ENCODE data around the gene ZNF423.
"Not testable (repeated sequence)": the region's sequence is repeated elsewhere in the genome, so short reads cannot be mapped to it uniquely, and the experiment has no call there.

ZNF423 gene

DNA sequence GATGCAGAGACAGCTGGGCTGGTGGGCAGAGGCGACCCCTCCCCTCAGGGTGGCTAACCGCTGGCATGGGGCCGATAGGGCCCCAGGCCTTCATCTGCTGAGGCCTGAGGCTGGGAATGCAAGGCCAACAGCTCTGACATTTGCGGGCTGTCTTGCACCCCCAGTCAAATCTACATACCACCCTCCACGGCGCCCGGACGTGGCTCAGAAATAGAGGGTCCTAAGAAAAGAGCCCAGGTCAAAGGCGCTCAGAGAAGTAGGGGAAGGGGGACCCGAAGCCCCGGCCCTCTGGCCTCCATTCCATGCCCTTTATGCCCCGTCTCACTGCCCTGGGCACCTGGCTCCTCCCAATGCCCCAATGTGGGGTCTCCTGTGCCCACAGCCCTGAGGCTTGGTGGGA, 340.1 kb downstream of the ZNF423 start:
- no peak for DNase-seq

DNA sequence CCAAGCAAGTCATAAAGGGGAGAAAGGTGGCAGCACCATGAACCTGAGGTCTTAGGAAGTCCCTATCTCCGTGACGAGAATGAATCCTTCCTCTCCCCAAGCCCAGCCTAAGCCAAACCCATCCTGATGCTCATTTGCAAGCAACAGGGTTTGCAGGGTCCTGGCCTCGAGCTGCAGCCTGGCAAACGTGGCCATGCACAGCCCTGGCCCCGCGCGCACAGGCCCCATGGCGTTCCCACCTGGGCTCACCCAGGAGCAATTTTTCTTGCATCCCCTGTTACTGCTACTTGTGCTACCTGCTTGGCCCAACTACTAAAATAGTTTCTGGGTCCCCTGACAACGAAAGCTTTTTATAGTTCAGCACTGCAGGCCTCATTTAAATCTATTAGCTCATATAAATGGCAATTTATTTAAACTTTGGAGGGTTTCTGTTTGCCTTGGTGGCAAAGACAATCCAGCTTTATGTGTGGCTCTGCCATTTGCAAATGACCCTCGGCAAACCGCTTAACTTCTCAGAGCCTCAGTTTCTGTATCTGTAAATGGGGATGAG, 340.8 kb downstream of the ZNF423 start:
- no peak for DNase-seq

DNA sequence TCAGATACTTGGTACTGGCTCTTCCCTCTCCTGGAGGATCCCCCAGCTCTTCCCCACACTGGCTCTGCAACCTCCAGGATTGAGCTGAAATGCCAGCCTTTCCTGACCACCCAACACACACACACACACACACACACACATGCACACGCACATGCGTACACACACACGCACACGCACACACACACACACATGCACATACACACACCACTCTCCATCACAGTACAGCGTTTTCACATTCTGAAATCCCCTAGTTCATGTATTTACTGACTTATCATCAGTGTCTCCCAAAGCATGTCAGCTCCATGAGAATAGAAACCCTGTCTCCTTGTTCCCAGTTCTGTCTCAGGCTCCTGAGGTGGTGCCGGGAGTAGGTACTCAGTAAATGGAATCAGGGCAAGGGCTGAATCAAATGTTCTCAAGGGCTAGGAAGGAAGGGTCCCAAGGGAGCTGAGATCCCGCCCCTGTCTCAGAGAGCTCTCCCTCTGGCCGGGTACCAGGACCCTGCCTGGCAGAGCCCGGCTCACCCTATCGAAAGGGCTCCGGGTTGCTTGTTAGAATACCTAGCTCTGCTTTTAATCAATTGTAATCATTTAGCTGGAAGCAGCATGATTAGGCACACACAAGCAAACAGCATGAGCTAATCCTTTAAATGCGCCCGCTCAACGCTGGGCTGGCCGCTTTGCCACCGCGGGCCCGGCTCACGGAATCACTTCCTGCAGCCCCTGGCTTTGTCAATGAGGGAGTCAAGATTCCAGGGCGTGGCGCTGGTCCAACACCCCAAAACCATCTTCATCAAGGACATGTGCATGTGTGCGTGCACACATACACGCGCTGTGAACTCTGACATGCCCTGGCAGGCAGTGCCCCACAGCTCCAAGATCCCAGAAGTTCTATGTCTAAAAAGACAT, 341.6 kb downstream of the ZNF423 start:
- no peak for DNase-seq

DNA sequence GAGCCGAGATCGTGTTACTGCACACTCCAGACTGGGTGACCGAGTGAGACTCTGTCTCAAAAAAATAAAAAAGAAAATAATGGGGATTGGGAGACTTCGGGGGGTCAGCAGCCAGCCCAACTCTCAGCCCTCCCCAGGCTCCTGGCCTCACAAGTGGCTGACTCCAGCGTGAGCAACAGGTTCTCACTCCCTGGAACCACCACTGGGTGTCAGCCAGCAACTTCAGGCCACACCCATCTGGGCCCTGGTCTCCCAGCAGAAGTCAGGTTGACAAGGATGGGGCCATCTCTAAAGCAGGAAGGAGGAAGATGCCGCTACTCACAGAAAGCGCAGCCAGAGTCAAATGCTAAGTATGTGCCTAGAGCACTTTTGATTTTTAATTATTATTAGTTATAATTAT, 342.9 kb downstream of the ZNF423 start:
- no peak for DNase-seq

DNA sequence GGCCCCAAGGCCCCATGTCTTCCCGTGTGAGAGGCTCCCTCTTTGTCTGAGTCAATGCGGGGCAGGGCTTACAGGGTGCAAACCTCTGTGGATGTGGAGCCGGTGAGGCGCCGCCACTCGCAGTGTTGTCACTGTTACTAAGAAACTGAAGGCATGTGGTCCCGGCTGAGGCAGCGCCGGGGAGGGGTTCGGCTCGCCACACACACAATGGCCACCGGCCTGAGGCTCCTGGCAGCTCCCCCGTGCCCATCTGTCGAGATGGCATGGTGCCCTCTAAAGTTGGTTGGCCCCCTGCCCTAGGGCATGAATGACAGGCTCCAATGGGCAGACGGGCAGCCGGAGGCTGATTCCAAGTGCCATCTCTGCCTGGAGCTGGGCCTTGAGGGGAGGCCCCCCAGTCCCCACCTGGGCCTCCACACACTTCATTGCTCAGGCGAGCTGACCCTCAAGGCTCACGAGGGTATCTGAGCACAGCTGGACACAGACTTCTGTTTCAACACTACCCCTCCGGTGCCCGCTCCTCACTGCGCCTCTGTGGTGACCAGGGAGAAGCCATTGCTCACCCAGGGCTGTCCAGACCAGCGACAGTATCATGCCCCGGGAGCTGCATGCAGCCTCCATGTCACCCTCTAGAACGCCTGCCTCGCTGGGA, 345.1 kb downstream of the ZNF423 start:
- DNase-seq = peak in 28 of 51 donors; percentile 6 to 74 (median 37)

DNA sequence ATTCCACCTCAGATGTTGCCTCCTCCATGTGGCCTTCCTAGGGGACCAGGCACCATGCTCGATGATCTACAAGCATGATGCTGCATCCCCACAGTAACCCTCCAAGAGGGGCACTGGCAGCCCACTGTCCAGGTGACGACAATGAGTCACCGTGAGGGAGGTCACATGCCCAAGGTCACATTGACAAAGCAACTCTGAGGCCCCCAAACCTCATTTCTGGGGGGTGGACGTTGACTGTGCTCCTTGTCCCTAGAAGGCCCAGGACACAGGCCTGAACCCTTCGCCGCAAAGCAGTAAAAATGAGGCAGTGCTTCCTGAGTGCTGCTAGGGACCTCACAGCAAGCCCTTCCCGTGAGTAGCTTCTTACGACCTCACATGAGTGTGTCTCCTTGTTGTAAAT, 345.8 kb downstream of the ZNF423 start:
- no peak for DNase-seq

DNA sequence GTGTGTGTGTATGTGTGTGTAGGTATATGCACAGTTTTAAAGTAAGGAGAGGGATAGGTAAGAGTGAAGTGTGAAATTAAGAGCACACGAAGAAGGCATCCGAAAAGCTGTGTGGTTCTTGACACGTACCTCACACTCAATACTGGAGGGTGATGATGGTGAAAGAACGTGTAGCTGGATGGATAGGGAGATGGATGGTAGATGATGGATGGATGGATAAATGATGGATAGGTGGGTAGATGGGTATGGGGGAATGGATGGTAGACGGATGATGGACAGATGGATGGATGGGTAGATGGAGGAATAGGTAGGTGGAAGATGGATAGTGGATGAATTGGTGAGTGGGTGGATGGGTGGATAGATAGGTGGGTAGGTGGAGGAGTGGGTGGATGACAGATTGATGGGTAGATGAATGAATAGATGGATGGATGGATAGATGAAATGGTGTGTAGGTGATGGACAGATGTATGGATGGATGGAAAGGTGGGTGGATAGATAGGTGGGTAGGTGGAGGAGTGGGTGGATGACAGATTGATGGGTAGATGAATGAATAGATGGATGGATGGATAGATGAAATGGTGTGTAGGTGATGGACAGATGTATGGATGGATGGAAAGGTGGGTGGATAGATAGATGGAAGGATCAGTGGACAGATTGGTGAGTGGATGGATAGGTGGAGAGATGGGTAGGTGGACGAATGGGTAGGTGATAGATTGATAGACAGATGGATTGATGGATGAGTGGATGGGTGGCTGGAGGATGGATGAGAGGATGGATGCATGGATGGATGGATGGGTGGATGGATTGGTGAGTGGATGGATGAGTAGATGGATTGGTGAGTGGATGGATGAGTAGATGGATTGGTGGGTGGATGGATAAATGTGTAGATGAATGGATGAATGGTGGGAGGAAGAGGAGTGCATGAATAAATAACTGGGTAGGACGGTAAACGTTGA, 349.6 kb downstream of the ZNF423 start:
- DNase-seq = not testable (repeated sequence)

DNA sequence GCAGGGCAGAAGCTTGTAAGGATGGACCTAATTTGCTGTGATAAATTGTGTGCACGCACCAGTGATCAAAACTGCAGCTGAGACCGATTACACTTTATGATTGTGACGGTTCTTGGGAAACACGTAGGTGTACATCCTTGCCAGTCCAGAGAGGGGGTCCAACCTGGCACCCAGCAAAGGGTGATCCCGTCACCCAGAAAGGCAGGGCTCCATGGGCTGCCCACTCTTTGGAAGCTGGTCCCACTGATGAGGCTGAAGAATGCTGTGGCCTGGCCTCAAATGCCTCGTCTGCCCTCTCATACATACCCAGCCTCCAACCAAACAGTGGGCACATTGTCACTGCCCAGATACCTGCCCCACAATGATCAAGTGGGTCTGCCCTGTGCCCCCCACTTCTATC, 350.4 kb downstream of the ZNF423 start:
- no peak for DNase-seq

DNA sequence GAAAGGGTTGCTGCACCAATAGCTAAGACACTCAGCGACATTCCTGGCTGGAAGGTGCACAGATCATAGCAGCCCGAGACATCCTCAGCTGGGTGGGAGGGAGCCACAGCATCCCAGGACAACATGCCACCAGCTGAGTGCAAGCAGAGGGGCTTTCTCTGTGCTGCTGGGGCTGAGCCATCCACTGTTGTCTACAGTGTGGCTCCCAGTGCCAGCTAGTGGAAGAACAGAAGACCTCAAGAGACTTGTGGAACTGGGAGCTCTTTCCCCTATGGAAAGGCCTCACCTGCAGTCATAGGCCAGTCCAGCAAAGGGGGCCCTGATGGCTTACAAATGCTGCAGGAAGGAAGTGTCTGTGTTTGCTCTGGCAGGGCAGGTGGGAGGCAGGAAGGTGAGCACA, 351.3 kb downstream of the ZNF423 start:
- no peak for DNase-seq

DNA sequence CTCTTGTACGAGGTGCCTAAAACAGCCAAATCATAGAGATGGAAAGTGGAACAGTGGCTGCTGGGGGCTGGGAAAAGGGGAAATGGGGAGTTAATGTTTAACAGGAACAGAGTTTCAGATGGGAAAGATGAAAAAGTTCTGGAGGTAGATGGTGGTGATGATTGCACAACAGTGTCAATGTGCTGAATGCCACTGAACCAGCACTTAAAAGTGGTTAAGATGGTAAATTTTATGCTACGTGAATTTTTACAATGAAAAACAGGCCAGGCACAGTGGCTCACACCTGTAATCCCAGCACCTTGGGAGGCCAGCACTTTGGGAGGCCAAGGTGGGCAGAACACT, 351.9 kb downstream of the ZNF423 start:
- DNase-seq = no peak

DNA sequence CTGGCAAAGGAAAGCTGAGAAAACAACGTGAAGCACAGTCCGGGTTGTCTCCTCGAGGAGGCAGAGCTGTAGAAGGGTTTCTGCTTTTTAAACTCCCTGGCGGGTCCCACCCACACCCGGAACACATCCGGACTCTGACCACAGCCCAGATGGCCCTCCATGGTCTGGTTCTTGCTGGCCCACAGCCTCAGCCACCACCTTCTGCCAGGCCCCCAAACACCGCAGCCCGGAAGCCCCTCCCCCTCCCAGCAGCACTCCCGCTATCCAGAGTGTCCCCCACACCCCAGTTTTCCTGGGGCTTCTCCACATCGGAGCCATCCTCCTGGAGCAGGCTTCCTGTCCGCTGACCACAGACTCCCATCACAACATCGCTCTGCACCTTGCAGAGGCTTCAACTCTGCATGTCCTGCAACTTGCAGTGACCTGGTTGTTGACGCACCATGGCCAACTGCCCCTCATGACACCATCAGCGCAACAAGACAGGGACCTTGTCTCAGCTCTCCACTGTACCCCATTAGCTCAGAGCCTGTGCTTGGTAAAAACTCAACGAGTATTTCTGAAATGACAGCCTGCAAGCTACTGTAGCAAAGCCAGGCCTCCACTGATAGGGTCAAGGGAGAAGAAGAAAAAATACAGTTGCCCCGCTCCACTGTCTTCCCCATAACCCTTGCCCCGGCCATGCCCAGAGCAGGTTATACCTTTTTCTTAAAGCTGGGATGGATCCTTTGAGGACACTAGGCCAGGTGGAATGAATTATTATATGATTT, 352.5 kb downstream of the ZNF423 start:
- DNase-seq = no peak

DNA sequence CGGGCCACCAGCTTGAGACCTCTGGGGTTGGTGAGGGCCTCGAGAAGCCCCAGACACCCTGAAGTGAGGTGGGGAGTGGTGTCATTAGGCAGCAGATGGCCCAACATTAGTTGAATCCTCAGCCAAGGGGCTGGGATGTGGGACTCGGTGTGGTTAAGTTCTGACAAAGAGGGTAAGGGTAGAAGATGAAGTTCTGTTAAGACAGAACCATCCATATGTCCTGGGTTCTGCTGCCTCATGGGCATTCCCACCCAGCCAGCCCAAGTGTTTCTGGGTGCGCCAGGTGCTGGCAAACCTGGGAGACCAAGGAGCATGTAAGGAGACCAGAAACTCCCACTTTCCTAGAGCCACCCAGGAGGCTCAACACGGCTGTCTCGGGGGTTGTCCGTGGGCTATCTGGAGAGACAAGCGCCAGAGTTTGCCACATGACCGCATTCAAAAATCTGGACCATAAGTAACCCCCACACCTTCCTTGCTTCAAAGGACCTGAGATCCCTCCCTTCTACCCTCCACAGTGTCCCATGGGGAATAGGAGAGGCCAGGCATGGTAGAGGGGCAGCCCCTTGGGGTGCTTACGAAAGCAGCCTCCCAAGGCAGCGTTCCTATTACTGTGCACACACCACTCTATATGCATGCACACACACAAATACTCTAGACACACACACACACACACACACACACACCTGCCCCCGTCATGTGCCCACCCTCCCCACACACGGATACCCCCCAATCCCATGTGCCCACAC, 353.6 kb downstream of the ZNF423 start:
- no peak for DNase-seq

DNA sequence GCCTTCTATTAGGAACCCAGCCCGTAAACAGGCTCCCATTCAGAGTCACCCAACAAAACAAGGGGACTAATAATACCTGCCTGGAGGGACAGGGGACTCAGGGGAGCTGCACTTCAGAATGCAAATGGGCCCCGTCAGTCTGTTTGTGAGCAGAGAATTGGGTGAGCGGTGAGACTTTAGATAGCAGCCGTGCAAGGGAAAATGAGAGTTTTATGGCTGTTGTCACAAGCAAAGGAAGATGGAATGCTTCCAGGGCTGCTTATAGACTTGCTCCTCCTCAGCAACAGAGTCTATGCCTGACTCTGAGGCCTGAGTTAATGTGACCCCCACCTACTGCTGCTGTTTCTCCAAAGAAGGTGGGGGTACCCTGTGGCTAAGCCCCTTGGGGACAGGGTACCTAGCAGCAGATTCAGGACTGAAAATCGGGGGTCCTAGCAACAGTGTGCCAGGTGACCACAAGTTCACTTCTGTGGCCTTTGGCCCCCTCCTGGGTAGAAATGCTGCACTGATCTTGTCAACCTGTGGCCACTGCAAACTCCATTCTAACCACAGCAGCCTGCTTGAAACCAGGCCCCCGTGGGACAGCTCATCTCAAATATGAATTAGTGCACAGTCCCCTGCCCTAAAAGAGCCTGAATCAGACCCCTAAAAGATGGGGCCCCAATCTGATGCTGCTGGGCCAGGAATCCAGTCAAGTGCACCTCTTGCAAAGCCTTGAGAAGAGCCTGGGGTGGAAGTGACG, 355.9 kb downstream of the ZNF423 start:
- no peak for DNase-seq

DNA sequence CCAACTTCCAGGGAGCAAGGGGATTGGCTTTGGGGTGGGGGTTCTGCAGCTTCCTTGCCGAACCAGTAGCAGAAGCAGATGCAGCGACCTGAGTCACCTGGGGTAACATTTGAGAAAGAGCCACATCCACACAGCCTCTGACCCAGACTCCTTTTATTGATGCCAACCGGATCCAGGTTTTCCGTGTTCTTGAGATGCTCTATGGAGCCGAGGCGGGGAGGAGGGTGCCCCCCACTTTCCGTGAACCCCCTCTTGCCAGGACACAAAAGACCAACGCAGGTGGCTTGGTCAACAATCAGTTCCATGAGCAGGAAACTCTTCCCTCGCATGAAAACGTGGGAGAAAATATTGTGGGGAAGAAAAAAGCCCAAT, 356.5 kb downstream of the ZNF423 start:
- no peak for DNase-seq

DNA sequence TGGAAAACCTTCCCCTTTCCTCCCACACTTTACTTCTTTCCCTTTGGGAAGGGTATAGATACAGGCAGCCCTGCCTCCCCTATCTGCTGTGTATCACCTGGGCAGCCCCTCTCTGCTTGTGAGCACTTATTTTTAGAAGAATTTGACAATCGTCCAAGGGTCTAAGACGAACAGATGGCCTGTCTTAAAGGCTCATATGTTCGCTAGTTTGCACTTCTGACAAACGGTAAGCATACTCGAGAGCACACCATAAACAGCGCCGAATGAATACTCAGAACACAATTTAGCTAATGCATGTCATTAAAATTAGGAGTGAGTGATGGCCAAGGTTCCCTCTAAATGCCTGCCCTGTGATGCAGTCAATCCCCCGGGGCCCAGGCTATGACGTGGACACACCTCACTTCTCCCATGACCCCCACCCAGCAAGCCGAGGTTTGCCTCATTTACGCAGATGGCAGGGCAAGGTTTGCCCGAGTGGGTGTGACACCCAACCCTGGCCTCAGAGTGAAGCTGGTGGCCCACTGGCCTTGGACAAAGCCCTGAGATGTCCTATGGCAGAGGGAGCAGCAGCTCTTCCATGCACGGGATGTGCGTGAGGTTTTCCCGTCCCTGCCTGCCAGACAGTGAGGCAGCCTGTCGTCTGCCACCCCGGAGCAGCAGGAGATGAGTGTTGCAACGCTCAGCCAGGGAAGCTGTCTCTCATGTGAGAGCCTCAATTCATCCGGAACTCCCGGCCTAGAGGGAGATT, 357.1 kb downstream of the ZNF423 start:
- DNase-seq = peak in 1 of 51 donors; percentile 54

DNA sequence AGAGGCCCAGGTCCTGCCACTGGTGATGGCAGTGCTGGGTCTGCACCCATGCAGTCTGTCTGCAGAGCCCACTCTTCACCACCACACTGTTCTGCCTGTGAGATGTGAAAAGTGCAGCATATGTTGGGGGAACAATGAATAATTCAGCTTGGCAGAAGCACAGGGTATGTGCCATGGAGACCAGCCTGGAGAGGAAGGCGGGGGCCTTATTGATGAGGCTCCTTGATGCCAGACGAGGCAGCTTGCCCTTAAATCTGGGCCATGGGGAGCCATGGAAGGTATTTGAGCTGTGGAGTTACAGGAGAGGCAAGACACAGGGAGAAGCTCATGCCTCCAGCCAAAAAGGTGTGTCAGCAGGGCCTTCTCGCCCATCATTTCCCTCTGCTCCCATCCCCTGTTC, 357.6 kb downstream of the ZNF423 start:
- DNase-seq = peak in 1 of 51 donors; percentile 32

DNA sequence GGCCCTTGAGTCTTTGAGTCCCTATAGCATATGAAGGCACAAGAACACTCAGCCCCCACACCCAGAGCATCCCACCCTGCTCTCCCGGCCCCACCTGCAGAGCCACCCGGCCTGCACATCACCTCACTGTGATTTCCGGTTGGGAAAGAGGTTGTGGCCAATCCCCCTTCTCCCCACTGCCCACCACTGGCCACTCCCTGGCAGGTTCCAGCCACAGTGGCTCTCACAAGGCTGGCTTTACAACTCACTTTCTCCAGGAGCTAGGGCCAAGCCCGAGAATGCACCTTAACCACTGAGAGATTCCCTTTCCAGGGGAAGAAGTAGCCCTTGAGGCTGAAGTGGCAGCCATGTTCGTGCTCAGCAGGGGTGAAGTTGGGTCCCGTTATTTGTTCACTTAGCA, 358.4 kb downstream of the ZNF423 start:
- DNase-seq = no peak

DNA sequence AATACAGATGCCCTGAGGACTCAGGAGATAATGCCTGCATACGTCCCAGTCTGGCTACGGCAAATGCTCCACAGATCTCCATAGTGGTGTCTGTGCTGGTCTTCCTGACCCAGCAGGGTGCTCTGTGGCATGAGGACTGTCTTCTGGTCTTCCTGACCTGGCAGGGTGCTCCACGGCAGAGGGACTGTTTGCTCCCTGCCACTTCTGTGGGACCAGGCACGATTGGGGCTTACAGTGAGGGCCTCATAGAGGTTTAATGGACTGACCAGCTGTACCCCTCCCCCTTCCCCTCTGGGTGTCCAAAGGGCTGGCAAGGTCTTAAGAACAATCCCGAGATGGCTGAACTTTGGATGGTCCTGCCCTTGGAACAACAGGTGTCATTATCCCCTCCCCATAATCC, 359.3 kb downstream of the ZNF423 start:
- DNase-seq = no peak

Data from hypothalamus (tissue), 51 donors.